Stimulated activated CD8-positive, alpha-beta memory T cell treated with anti-CD3 and anti-CD28 coated beads, Interleukin-15, amount 100 ng/mL, for 48 hours (primary cell): ENCODE results near the gene ALS2.
"Not testable (repeated sequence)": the region's sequence is repeated elsewhere in the genome, so short reads cannot be mapped to it uniquely, and the experiment has no call there.

Experiments used
- DNase-seq, 2 donors: peaks; one replicate each; pipeline ENCODE4 v3.0.0-alpha.2; 2020; ENCODE audit warnings: low read depth in 2 of 2

ALS2 gene

GRCh38 chr2:201794294-201794693 is 13.6 kb upstream of the ALS2 start:
- no peak for DNase-seq

DNA sequence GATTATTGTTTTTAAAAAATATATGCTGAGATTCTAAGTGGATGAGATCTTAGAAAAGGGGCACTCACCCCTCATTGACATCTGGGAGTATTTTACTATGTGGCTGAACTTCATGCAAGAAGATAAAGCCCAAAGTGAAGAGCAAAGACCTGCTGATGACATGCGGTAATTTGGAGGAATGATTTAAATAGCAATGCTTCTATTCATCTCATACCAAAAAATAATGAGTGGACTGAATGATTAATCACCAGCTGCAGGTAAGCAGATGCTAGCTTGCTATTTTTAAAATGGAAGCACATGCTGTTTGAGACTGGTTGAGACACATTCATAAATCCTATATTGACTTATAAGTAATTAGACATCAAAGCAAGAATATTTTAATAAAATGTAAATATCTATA is 12.9 kb upstream of the ALS2 start:
- no peak for DNase-seq

DNA sequence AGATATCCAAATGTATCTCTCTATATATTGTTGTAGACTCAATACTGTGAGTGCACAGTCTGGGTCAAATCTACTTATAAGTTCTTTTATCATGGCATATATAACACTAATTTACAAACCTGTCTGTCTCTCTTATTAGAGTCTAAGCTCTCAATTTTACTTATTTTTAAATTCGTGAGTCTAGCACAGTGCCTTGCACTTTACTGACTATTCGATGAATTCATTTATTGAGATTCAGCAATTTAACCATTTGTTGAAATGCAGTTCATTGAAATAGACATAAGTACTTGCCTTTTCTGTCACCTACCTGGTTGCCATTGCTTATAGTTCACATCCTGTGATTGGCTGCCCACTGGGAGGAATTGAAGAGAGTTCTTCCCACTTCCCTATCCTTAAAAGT is 10.3 kb upstream of the ALS2 start:
- DNase-seq: no peak

GRCh38 chr2:201790291-201790690 is 9.6 kb upstream of the ALS2 start:
- no peak for DNase-seq

GRCh38 chr2:201789395-201789794 is 8.7 kb upstream of the ALS2 start:
- DNase-seq: no peak

- DNase-seq: no peak
Observed at GRCh38 chr2:201788371-201788770, 7.6 kb upstream of the ALS2 start.

GRCh38 chr2:201786471-201786870 is 5.7 kb upstream of the ALS2 start:
- DNase-seq: no peak

- no peak for DNase-seq
Observed at GRCh38 chr2:201785135-201785534, 4.4 kb upstream of the ALS2 start.

DNA sequence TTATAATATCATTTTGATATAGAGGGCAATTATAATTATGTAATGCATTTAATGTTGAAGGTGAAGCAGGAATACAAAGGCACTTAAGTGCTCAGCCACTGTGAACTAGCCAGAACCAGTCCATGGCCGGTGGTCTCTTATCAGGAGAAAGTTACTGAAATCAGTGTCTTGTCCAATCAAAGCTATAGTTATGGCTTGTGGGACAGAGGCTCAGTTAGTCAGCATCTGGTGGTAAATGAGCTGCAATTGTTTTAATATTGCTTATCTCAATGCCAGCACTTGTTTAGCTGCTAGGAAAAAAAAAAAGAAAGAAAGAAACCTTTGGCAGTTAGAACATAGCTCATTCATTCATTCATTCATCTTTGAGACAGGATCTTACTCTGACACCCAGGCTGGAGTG is 3.8 kb upstream of the ALS2 start:
- no peak for DNase-seq

DNA sequence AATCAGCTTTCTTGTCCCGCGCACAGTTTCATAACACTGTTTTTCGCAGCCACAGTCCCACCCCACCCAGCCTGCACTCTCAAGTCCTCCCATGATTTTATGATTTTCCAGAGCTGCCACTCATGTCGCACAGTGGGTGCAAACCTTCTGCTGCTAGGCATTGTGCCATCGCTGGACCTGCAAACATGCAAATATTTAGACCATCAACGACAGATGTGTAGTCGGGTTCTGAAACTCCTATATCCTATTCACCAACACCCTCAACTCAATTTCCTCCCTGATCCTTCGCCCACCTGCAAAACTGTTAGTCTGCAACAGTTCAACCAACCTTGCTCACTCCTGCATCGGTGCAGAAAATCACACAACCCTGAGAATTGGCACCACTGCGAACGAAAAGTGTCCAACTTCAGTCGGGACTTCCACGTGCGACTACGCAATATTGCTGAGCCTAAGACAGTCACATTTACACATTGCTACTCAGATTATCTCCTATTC is 871 bp upstream of the ALS2 start:
- no peak for DNase-seq

- DNase-seq: no peak
Observed at GRCh38 chr2:201779901-201780673, 646 bp downstream of the ALS2 start.

GRCh38 chr2:201777869-201778268 is 2.9 kb downstream of the ALS2 start:
- DNase-seq: no peak

- no peak for DNase-seq
Observed at GRCh38 chr2:201777043-201777442, 3.7 kb downstream of the ALS2 start.

GRCh38 chr2:201775326-201775725 is 5.4 kb downstream of the ALS2 start:
- no peak for DNase-seq

- DNase-seq: no peak
Observed at GRCh38 chr2:201774546-201774945, 6.2 kb downstream of the ALS2 start.

- no peak for DNase-seq
Observed at GRCh38 chr2:201773990-201774389, 6.7 kb downstream of the ALS2 start.

DNA sequence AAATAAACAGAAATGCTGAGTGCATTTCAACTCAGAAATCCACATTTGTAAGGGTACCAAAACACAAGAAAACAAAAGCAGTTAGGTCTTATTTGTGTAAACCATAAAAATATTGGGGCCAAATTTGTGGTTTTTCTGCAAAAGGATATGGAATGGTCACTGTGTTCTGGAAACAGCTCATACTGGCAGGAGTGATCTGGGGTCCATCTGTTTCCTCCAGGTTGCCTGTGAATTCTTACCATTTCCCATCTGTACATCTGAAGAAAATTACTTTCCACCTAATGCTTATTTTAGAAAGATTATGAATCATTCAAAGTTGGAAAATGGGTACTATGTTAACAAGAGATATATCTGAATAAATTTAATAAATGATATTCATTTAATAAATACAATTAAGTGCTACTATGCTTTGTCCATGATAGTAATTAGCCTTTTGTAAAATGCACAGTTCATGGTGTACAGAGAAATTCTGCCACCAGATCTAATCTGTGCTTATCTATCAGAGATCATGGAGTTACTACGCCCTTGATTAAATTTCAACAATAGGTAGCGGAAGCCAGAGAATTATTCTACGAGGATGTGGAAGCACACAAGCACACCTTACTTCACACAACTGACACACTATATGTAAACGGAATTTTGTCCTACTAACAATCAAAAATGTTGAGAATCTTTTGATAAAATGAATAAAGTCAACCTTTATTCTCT is 10.9 kb downstream of the ALS2 start:
- DNase-seq: no peak

DNA sequence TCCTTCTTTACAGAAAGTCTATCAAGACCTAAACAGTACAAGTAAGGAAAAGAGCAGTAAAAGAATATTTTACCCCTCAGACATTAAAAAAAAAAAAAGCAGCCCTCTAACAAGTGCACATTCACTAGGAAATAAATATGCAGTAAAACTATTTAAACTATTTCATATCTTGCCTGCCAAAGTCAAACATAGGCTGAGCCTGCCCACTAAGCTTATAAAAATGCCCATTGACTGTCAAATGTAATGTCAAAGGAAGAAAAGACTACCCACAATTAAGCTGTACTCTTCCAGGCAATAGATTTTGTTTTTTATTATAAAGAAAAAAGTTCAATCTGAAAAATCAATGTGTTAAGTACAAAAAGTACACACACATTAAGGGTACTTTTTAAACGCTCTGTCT is 11.8 kb downstream of the ALS2 start:
- no peak for DNase-seq

GRCh38 chr2:201765799-201766198 is 14.9 kb downstream of the ALS2 start:
- DNase-seq: no peak

GRCh38 chr2:201764469-201764868 is 16.3 kb downstream of the ALS2 start:
- not testable (repeated sequence) for DNase-seq

DNA sequence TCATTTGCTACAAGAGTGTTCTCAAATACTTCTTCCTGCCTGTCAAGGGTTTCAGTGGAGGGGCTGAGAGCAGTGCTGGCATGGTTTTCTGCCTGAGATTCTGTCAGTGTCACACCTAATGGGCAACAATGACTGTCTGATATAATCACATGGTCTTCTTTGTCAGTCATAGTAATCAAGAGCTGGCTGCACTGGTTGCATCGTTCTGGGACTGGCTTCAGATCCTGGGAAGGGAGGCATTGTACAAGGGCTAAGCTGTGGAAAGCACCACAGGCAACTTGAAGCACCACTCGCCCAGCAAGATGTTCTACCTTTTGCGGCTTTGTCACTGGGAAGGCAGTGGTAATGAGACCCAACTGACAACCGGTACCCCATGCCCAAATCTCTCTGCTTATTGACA is 19.6 kb downstream of the ALS2 start:
- DNase-seq: no peak

DNA sequence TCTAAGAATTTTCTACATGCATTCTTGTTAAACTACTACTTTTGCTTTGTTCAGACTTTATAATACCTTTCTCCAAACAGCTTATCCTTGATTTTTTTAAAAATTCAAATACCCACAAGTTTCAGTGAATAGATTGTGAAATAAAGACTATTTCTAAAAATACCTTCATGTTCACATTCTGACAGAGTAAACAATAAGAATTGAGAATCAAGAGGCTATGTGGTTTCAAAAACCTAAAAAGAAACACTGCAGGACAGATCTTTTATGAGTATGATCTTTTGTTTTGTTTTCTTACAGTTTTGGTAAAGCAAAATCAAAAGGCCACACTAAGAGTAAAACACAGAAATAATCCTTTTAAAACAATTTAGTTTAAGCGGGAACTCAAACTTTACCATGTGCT is 21.2 kb downstream of the ALS2 start:
- DNase-seq: no peak

DNA sequence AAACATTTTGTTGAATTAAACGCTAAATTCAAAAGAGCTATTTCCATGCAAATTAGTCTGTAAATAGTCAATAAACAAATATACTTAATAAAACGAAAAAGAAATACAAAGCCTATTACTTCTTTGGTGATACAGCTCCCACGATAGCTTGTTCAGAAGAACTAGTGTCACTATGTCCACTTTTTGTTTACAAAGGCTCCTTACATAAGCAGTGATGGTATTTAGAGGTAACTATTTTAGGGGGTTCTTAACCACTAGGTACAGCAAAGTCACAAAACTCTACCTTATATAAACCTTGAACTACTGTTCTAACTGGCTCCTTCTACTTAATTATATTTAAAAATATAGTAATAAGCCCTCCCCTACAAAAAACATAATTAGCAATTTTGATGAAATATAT is 21.9 kb downstream of the ALS2 start:
- no peak for DNase-seq
